Astrocyte of the cerebellum (primary cell): ENCODE results near the gene DDX1.

Experiments used
- DNase-seq: peaks from one replicate; pipeline ENCODE4 v3.0.0-alpha.2; 2011; ENCODE audit warnings: low read depth
- H3K4me3 ChIP-seq: 2 replicates; pipeline ENCODE4 v1.5.1; 2011; ENCODE audit warnings: mild to moderate bottlenecking, low read depth, low read length, moderate library complexity
- CTCF ChIP-seq: IDR thresholded peaks from 2 replicates; pipeline ENCODE4 v1.5.1; 2012; ENCODE audit warnings: low read length, low read depth, moderate library complexity, mild to moderate bottlenecking; ENCODE audit errors: missing control alignments
- in situ Hi-C: cut with HindIII; loops from 2 replicates; pipeline ENCODE4 v1.10.0; 2017; ENCODE audit warnings: low sequenced_read_pairs

DDX1 gene

DNA sequence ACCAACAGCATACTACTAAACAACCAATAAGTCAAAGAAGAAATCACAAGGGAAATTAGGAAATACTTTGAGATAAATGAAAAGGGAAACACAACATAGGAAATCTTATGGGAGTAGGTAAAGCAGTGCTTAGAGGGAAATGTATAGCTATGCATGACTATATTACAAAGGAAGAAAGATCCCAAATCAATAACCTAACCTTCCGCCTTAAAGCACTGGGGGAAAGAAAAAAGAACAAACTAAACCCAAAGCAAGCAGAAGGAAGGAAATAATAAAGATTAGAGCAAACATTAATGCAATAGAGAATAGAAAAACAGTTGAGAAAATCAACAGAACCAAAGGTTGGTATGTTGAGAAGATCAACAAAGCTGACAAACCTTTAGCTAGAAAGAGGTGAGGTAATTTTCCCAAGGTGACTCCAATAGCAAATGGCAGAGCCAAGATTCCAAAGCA, 49.9 kb downstream of the DDX1 start:
- no peak overlapping the region for H3K4me3 ChIP-seq
- no peak for DNase-seq
- in situ Hi-C loops: no loop called here
- no peak for TF ChIP-seq CTCF

- in situ Hi-C loops: no loop called here
- no peak for TF ChIP-seq CTCF
- no peak overlapping the region for H3K4me3 ChIP-seq
- DNase-seq: no peak
Observed at GRCh38 chr2:15642011-15642814, 50.5 kb downstream of the DDX1 start.

- DNase-seq: no peak
- in situ Hi-C loops: no loop called here
- TF ChIP-seq CTCF: no peak
- H3K4me3 ChIP-seq: no peak overlapping the region
Observed at GRCh38 chr2:15642815-15643500, 51.3 kb downstream of the DDX1 start.

- no peak for TF ChIP-seq CTCF
Observed at GRCh38 chr2:15643791-15644585, 52.3 kb downstream of the DDX1 start.

GRCh38 chr2:15645300-15645699, 53.6 kb downstream of the DDX1 start:
- in situ Hi-C loops: no loop called here
- no peak for DNase-seq
- no peak for TF ChIP-seq CTCF
- no peak overlapping the region for H3K4me3 ChIP-seq

More at GRCh38 chr2:15643791-15644585, 52.3 kb downstream of the DDX1 start:
- no peak for DNase-seq
- H3K4me3 ChIP-seq: no peak overlapping the region
- in situ Hi-C loops: no loop called here

DNA sequence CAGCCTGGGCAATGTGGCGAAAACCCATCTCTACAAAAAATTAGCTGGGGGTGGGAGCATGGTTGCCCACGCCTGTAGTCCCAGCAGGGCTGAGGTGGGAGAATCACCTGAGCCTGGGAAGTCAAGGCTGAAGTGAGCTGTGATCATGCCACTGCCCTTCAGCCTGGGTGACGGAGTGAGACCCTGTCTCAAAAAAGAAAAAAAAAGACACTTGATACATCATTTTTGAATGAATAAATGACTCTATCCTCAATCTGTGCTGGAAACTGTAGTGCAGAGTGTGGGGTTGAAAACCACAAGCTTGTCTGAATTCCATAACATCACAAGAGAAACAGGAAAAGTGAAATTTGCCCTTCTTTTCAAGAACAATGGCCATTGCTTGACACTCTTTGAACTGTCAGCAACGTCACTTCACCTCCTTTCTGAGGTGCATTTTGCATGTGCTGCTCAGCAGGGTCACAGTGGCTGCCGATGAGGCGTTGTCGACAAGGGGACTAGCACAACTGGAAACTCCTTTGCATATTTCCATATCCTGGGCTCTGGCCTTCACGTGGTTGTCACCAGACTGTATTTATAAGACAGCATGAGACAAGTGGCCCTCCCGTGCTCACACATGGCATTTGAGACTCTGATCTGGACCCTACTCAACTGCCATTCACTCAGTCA, 54.2 kb downstream of the DDX1 start:
- in situ Hi-C loops: no loop called here
- no peak for TF ChIP-seq CTCF
- H3K4me3 ChIP-seq: no peak overlapping the region
- no peak for DNase-seq
